Measurements from ENCODE around the gene FUZ. TPM values are rescaled to one million over a fixed set of nuclear protein-coding genes. Genes with fewer than 3 reads are reported as not detected.
A peak's percentile ranks its signal among the peaks of the same experiment; 100 is the strongest.

FUZ gene
- total RNA-seq, 6 experiments from 2014 or later = 9.4 to 14.2 (median 11.7) TPM

- no peak for DNase-seq
- H3K36me3 Mint-ChIP-seq (ENCODE audit: low read depth) = peaks cover 17% of the 10 kb centered on the region
- H3K27ac Mint-ChIP-seq = 0 out of 2 replicates have a peak overlapping the region, but pooled peaks have one; percentile 13
- no peaks in the 10 kb centered on the region for H3K9me3 Mint-ChIP-seq
- no peak for TF ChIP-seq CTCF (IDR thresholded peaks at IDR 0.05)
- H3K27me3 Mint-ChIP-seq (ENCODE audit: insufficient read depth) = no peaks in the 10 kb centered on the region
- no peak overlapping the region for H3K4me3 Mint-ChIP-seq
- H3K4me1 Mint-ChIP-seq (ENCODE audit: low read depth) = peaks cover 4% of the 10 kb centered on the region
Observed at GRCh38 chr19:49779731-49780555, 33.1 kb downstream of the FUZ start.

DNA sequence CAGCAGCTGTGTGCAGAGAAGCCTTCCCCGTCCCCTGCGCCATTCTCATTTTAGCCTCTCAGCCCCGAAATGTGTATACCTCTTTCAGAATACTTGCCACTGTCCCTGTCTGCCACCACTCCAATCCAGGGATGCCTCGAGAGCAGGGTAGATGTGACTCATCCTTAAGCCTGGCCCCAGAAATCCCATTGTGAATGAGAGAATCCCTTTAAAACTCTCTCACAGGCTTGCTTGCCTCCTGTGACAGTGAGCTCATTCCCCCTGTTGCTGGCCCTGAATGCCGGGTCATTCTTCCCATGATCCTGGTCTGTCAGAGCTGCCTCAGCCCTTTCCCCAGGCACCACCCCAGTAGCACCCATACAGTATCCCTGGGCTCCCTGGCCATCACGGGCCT, 36.7 kb downstream of the FUZ start:
- no peak for DNase-seq
- Mint-ChIP-seq H3K4me3 (no peak overlapping the region), H3K27me3 (ENCODE audit: insufficient read depth) (0 out of 2 replicates have a peak, but pooled peaks cover 2% of the 10 kb centered on the region), H3K36me3 (ENCODE audit: low read depth) (no peaks in the 10 kb centered on the region), H3K9me3 (no peaks in the 10 kb centered on the region), H3K4me1 (ENCODE audit: low read depth) (peaks cover 8% of the 10 kb centered on the region), H3K27ac (peak overlapping the region; percentile 8; the same call in 1 of the 2 replicates)
- TF ChIP-seq CTCF (IDR thresholded peaks at IDR 0.05) = no peak

- Mint-ChIP-seq H3K36me3 (ENCODE audit: low read depth) (no peaks in the 10 kb centered on the region), H3K9me3 (no peaks in the 10 kb centered on the region), H3K27me3 (ENCODE audit: insufficient read depth) (0 out of 2 replicates have a peak, but pooled peaks cover 2% of the 10 kb centered on the region), H3K4me3 (no peak overlapping the region), H3K4me1 (ENCODE audit: low read depth) (peaks cover 8% of the 10 kb centered on the region), H3K27ac (no peak overlapping the region; the same call in 1 of the 2 replicates)
- no peak for TF ChIP-seq CTCF (IDR thresholded peaks at IDR 0.05)
- no peak for DNase-seq
Observed at GRCh38 chr19:49775742-49776370, 37.2 kb downstream of the FUZ start.

DNA sequence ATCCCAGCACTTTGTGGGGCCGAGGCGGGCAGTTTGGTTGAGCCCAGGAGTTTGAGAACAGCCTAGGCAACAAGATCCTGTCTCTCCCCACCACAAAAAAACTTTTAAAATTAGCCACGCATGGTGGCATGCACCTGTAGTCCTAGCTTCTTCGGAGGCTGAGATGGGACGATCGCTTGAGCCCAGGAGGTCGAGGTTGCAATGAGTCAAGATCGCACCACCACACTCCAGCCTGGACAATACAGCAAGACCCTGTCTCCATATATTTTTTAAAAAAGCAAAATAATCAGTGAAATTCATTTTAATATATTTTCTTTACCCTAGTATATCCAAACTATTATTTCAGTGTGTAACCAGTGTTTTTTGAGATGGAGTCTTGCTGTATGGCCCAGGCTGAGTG, 38.1 kb downstream of the FUZ start:
- Mint-ChIP-seq H3K4me3 (no peak overlapping the region), H3K27me3 (ENCODE audit: insufficient read depth) (peaks cover 2% of the 10 kb centered on the region; the same call in 1 of the 2 replicates), H3K27ac (no peak overlapping the region), H3K4me1 (ENCODE audit: low read depth) (peaks cover 8% of the 10 kb centered on the region), H3K9me3 (no peaks in the 10 kb centered on the region), H3K36me3 (ENCODE audit: low read depth) (peaks cover 4% of the 10 kb centered on the region; the same call in 1 of the 2 replicates)
- no peak for TF ChIP-seq CTCF (IDR thresholded peaks at IDR 0.05)
- DNase-seq = no peak

DNA sequence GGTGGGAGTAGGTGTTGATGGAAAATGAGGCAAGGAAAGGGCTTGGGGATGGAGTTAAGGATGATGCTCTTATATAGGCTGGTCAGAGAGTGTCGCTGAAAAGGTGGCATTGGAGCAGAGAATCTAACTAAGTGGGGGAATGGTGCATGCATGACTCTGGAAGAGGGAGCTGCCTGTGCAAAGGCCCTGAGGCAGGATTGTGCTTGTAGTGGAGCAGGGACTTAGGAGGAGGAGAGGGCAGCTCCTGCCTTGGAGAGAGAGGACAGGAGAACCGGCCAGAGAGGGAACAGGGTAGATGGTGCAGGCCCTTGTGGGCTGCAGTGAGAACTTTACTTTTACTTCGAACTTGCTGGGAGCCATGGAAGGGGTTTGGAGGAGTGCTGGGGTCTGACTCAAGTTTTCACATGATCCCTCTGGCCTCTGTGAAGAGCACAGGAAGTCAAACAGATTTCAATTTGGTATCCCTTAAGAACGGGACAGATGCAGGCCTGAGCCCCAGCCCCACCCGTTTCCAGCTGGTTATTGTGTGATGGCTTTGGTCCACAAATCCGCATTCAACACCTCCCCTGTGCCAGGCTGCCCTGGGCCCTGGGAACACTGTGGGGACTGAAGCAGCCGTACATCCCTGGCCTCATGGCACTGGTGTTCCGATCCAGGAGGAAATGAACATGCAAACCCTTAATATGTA, 39.3 kb downstream of the FUZ start:
- Mint-ChIP-seq H3K4me3 (no peak overlapping the region), H3K4me1 (ENCODE audit: low read depth) (peaks cover 15% of the 10 kb centered on the region), H3K36me3 (ENCODE audit: low read depth) (peaks cover 4% of the 10 kb centered on the region; the same call in 1 of the 2 replicates), H3K27me3 (ENCODE audit: insufficient read depth) (peaks cover 2% of the 10 kb centered on the region; the same call in 1 of the 2 replicates), H3K27ac (peak overlapping the region; percentile 55), H3K9me3 (no peaks in the 10 kb centered on the region)
- DNase-seq = no peak
- TF ChIP-seq CTCF (IDR thresholded peaks at IDR 0.05) = no peak

Data from HFFc6 (cell line).